HG02973 (cell line): ENCODE measurements around the gene SLC22A1.
"Not testable (repeated sequence)": the region's sequence is repeated elsewhere in the genome, so short reads cannot be mapped to it uniquely, and the experiment has no call there.

Experiments
- ATAC-seq: cut with Tn5 transposase; IDR thresholded peaks from one replicate; pipeline ENCODE4 v1.9.1; 2021; ENCODE audit warnings: moderate library complexity; ENCODE audit not compliant: unreplicated experiment

The SLC22A1 gene

DNA sequence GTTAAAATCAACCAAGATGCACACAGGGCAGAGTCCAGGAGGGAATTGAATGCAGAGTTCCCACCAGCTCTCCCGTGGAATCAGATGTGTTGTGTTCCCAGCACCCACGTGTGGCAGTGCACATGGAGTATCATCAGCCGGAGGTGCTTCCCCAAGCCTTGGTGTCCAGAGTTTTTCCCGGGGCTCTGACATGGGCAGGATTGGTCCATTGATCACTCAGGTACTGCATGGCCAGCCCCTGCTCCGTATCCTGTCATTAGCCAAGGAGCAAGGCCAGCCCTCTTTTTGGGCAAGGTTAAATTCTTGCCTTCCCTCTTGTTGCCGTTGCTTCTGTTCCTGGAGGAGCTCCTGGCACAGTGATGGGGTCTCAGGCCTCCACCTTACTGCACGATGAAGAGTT, 28.6 kb upstream of the SLC22A1 start:
- ATAC-seq = no peak

DNA sequence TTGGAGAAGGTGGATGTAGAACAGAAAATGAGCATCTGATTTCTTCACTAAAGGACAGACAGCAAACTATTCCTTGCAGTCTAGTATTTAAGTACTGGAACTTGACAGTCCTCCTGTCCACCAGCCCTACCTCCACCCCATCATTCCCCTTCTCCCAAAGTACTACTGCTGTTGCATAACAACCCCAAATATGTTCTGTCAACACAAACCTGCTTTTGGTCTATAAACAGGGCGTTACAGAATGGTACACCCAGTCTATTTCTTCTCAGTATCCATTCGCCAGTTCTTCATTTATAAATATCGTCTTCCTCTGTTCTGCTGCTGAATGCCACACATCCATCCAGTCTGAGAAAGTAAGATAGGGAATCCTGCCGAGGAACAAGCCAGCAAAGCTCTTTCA, 27.7 kb upstream of the SLC22A1 start:
- ATAC-seq = no peak

DNA sequence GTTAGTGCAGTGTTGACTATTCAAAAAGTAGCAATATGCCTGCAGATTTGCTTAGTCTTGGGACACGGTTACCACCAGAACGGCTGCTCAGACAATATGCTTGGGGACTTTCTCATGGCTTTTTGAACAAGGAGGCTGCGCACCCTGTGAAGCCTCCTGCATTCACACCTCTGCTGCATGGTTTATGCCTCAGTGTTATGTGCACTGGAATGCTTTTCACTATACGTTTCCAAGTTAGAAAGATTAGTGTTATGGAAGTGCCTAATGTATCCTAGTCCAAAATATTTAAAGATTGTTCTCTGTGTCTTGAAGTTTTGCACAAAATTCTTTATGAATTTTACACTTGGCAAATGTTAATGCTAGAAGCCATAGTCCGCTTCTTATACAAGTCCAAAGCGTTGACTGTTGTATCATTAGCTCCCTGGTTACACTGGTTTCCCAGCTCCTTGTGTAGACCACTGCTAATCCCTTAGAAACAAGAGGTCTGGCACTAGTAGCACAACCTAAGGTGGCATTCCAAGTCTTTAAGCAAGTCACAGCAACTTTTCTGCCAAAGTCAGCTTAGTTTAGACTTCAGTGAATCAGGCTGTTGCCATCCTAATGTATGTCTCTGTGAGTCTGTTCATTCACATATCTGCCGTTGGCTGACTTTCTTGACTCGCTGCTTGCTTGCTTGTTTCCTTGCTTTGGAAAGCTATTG, 26.3 kb upstream of the SLC22A1 start:
- no peak for ATAC-seq

DNA sequence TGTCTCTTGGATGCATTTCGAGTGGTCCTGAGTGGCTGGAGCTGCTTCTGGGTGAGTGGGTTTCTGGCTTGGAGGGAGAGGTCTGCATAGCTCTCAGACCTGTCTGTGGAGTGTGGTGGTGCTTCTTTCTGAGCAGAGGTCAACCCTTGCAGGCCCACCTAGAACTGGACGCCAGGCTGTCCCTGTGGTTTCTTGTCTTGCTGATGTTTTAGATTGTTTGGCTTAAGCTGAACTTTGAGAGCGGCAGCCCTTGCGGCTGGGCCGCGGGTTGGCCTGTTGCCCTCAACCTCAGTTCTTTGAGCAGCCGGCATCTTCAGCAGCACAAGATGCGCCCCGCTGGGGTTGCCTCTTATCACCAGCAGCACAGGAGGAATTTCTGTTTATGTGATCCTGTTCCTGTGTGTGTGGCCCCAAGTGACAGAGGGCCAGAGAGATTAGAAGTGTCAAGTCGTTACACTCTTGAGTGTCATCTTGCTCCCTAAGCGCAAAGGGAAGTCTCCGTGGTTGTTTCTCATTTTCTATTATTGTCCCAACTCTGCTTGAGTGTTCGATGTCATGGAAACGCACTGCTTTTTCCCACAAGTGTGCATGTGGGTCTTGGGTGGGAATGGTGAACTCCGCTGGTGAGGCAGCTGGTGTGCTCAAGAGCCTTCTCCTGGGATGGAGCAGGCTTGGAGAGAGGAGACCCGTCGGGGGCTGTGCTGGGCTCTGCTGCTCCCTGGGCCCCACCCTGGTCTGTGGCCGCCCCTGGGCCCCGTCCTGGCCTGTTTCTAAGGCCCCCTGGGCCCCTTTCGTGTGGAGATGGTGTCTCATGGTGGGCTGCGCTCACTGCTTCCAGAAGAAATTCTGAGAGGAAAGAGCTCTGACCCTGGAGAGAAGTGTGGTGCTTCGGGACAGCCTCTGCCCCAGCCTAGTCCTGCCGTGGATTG, 20.1 kb upstream of the SLC22A1 start:
- no peak for ATAC-seq

DNA sequence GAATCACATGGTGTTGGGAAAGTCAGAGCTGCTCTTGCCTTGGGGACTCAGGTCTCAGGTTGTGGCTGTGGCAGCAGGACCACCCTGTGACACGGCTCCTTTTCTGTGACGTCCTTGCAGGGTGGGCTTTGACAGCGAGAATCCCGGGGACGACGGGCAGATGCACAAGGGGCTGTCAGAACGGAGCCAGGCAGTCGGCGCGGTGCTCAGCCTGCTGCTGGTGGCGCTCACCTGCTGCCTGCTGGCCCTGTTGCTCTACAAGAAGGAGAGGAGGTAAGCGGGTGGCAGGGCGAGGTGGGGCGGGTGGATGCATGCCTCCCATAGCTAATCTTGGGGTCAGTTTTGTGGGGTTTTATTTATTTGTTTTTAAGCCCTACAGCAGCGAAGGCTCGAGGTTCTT, 19.2 kb upstream of the SLC22A1 start:
- ATAC-seq = no peak

DNA sequence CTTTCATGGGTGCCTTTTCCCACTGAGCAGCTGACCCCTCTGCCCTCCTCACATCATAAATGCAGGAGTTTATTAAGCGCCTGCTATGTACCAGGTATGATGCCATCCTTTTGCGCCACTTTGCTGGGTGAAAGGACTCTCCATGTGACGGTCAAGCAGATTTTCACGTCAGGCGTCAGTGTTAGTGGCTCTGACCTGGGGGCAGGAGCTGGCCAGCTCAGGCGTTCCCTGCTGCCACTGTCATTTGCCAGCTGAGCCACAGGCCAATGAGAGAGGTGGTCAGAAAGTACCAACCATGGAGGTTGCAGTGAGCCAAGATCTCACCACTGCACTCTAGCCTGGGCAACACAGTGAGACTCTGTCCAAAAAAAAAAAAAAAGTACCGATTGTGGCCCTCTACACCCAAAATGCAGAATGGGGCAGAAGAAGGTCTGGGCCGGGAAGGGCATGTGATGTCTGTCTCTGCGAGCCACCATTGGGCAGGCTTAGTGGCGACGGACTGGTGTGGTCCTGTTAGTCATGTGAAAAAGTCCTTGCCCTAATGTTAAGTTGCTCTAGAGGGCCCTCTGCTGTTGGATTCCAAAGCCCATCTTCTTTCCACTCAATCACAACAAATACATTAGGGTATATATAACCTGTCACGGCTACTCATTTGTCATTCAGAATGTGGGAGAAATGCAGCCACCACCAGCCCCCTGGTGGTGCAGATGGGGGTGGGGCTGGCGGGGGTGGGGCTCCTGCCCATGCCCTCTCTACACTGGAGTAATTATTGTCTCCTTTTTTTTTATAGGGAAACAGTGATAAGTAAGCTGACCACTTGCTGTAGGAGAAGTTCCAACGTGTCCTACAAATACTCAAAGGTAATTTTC, 18.4 kb upstream of the SLC22A1 start:
- ATAC-seq = no peak

DNA sequence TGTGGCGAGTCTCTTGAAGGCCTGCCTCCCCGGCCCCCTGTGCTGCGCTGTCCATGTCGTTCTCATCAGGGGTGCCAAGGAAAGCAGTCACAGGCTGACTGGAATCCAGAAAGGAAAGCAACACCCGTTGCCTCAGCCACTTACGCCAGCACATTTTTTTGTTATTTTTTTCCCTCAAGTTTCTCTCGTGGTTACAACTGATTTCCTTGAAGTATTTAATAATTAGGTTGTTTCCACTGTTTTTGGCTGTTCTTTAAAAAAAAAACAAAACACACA, 17.9 kb upstream of the SLC22A1 start:
- no peak for ATAC-seq

DNA sequence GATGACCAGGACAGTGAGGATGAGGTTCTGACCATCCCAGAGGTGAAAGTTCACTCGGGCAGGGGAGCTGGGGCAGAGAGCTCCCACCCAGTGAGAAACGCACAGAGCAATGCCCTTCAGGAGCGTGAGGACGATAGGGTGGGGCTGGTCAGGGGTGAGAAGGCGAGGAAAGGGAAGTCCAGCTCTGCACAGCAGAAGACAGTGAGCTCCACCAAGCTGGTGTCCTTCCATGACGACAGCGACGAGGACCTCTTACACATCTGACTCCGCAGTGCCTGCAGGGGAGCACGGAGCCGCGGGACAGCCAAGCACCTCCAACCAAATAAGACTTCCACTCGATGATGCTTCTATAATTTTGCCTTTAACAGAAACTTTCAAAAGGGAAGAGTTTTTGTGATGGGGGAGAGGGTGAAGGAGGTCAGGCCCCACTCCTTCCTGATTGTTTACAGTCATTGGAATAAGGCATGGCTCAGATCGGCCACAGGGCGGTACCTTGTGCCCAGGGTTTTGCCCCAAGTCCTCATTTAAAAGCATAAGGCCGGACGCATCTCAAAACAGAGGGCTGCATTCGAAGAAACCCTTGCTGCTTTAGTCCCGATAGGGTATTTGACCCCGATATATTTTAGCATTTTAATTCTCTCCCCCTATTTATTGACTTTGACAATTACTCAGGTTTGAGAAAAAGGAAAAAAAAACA, 16.6 kb upstream of the SLC22A1 start:
- ATAC-seq = no peak

DNA sequence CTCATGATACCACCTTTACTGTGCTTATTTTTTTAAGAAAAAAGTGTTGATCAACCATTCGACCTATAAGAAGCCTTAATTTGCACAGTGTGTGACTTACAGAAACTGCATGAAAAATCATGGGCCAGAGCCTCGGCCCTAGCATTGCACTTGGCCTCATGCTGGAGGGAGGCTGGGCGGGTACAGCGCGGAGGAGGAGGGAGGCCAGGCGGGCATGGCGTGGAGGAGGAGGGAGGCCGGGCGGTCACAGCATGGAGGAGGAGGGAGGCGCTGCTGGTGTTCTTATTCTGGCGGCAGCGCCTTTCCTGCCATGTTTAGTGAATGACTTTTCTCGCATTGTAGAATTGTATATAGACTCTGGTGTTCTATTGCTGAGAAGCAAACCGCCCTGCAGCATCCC, 15.6 kb upstream of the SLC22A1 start:
- no peak for ATAC-seq

DNA sequence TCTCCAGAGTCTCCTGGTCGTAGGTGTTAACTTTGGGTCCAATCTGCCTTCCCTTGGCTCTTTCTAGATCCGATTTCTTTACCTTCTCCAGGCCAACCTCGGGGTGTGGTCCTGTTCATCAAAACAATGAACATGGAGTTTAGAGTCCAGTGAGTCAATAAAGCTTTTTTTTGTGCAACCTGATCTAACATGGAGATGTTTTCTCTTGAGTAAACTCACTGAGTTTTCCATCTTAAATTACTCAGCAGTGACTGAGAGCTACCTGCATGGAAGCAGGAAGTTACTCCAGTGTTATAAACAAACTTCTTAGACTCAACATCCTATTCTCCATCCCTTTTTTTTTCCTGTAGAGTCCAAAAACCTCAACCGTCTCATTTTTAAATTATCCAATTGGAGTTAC, 14.9 kb upstream of the SLC22A1 start:
- no peak for ATAC-seq

DNA sequence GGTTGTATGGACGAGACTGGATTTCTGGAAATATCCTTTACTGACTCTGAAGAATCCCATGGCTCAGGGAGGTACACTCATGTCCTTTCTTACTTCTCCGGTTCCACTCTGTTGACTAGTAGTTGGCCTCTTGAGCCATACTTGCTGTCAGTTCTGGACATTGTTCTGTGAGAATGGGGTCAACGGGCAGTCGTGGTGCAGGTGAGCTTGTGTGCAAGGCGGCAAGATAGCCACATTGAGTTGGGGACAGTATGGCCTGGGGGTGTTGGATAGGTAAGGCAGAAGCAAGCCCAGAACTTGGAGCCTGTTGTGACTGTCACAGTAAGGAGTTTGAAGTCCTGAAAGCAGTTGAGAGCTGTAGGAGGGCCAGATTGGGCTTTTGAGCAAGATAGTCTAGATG, 13.5 kb upstream of the SLC22A1 start:
- no peak for ATAC-seq

DNA sequence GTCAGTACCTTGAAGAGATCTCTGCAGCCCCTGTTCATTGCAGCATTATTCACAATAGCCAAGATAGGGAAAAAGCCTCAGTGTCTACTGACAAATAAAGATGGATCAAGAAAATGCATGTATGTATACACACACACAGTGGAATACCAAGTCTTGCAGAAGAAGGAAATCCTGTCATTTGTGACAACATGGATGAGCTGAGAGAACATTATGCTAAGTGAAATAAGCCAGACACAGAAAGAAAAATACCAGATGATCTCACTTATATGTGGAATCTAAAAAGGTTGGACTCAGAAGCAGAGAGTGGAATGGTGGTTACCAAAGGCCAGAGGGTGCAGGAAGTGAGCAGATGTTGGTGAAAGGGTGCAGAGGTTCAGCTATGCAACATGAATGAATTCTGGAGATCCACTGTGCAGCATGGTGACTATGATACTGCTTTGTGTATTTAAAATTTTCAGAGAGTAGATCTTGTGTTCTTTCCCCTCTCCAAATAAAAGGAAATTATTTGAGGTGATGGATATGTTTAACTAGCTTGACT, 11.0 kb upstream of the SLC22A1 start:
- no peak for ATAC-seq

DNA sequence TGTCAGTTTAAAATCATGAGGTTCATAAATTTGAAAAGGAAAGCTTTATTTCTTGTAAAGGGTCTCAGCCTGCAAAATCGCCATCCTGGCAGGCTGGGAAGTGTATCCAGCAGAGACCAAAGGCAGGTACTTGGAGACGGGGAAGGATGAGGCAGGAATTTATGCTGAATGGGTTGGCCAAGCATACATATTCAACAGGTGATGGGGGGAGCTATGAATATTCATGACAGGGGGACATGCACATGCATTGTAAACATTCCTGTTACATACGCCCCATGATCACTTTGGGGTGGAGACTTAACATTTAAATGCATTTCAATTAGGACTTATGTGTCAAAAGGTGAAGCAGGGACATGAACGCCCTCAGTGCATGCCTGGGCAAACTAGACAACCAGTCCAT, 9.8 kb upstream of the SLC22A1 start:
- ATAC-seq = no peak

DNA sequence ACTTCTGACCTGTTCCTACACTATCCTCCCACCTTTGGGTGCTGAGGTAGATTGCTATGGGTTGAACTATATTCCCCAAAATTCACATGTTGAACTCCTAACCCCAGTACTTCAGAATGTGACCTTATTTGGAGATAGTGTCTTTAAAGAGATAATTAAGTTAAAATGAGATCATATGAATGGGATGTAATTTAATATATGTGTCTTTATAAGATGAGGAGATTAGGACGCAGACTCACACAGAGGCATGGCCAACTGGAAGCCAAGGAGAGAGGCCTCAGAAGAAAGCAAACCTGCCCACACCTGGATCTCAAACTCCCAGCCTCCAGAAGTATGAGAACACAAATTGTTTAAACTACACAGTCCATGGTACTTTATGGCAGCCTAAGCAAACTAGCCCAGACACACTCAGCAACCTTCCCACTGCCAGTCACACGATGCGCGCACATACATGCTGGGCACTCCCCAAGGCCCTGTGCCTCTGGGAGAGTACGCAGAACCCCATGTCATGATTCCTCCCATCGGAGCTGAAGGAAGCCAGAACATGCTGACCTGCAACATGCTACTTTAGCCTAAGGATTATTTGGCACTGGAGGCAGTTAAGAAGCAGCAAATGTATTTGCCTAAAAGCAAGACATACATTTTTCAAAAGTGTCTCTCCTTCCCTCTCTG, 8.9 kb upstream of the SLC22A1 start:
- ATAC-seq = no peak

DNA sequence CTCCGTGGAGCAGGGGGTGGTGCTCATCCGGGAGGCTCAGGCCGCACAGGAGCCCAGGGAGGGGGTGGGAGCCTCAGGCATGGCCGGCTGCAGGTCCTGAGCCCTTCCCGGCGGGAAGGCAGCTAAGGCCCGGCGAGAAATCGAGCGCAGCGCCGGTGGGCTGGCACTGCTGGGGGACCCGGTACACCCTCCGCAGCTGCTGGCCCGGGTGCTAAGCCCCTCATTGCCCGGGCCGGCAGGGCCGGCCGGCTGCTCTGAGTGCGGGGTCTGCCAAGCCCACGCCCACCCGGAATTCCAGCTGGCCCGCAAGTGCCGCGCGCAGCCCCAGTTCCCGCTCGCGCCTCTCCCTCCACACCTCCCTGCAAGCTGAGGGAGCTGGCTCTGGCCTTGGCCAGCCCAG, 7.1 kb upstream of the SLC22A1 start:
- ATAC-seq = not testable (repeated sequence)

DNA sequence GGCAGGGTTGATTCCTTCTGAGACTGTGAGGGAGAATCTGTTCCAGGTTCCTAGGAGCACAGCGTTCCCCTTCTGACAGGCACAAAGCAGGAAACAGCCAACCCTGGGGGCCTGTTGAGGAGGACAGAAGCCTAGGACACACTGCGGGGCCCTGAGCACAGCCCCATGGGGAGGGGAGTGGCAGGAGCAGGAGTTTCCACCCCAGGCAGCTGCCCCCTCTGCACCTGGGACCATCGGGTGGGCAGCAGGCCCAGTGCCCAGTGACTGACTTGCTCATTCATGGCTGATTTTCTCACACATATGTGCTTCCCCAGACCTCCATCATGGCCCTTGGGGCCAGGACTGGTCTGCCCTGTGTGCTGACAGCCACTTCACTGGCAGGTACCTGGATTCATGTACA, 6.2 kb upstream of the SLC22A1 start:
- no peak for ATAC-seq

DNA sequence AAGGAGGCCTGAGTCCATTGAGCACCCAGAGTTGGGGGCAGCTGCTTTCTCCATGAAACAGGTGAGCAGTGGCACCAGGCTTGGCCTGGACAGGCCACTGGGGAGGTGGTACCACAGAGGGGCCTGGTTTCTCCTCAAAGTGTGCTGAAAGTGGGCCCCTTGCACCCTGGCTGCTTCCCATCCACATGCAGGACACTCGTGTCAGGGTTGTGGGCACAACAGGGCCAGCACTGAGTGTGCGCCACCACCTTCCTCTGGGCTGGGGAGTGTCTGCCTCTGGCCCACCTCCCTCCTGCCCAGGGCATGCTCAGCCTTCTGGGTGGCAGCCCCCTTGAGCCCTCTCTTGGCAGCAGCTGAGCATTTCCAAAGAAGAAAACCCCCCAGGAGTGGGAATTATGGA, 5.2 kb upstream of the SLC22A1 start:
- no peak for ATAC-seq

DNA sequence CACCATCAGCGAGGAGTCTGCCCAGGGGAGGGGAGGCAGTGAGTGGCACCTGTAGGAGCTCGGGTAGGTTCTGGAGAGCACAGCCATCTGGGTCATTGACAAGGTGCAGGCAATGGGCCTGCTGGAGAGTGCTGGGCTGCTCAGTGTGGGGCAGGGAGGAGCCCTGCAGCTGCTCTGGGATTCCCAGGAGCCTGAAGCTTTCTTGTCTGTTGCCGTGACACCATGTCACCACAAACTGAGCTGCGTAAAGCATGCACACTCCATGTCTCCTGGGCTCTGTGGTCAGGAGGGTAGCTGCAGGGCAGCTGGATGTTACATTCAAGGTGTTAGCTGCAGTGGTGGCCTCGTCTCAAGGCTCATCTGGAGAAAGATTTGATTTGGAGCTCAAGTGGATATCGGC, 4.5 kb upstream of the SLC22A1 start:
- no peak for ATAC-seq

DNA sequence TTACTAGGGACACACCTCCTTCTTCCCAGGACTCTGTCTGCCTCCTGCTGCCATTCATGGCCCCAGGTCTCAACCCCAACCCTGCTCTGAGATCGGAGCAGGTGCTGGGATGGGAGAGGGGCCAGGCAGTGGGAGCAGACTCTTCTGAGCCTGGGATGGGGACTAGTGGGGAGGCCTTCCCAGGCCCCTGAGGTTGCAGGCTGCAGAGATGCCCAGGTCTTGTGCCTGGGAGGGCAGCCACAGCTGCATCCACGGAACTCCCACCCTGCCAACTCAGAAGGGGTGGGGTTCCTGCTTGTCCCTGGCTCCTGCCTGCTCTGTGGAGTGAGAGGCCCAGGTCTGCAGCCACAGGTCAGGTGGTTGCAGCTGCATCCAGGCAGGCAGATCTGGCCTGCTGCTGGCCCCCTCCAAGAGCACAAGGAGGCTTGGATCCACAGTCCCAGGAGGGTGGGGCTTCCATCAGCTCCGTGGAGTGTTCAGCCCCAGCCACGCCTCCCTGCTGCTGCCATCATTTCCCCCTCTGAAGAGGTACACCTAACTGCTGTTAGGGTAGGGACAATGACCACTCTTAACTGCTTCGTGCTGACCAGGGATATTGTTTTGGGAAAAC, 2.9 kb upstream of the SLC22A1 start:
- no peak for ATAC-seq

DNA sequence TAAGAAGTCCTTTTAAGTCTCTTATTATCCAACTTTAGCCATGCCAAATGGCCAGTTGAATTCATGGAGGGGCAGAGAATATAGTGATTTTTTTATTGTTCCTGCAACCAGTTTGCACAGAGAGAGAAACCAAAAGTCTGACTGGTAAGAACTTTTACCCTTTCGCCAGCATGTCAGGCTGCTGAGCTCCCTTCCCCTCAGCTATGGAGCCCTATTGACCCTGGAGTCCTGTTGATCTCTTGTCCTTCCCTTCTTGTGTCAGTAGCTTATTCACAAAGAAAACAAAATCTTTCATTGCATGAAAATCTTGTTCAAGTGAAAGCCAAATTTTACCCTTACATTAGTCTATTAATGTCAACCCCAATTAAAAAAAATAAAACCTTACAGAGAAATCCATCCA, 1.5 kb upstream of the SLC22A1 start:
- ATAC-seq = no peak
